ENCODE data around the gene GTF3C6. TPM values are rescaled to one million over a fixed set of nuclear protein-coding genes. Genes with fewer than 3 reads are reported as not detected.
"Not testable (repeated sequence)": the region's sequence is repeated elsewhere in the genome, so short reads cannot be mapped to it uniquely, and the experiment has no call there.

GTF3C6 gene
- total and polyA plus RNA-seq, 5 experiments from 2014 or later = 34.8 to 100 (median 93.4) TPM

DNA sequence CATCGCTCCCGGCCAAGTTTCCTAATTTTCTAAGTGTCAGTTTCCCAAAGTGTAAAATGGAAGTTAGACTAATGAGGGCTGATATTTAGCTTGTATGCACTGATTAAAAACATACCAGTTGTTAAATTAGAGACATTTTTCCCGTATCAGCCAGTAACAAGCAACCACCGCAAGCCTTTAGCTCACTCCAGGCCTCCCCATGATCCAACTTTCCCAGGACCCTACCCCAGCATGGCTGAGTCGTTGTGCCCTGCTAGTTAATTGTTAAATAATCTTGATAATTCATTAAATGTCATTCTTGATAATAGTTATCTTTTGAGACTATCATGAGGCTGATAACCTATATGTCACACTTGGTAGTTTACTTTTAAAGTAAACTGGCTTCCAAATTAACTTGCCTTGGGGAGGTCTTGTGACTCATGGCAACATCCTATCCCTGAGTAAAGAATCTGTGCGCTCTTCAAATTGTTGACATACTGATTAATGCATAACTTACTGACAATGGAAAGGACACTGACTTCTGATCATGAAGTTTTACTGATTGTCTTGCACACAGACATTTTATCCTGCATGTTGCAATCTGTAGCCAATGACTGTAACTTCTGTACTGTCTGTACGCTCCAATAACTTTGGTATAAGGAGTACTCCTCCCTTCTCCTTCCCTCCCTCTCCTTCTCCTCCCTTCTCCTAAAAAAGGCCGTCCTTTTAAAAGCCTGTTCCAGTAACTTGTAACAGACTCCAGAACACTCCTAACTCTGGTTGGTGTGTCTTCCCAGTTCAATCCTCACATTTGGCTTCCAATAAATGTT is 6.3 kb upstream of the GTF3C6 start:
- no peak for DNase-seq
- Mint-ChIP-seq H3K9me3 (no peaks in the 10 kb centered on the region), H3K4me1 (peaks cover 2 to 4% (median 3%) of the 10 kb centered on the region in 4 donors), H3K27me3 (peaks cover 0 to 6% (median 3%) of the 10 kb centered on the region in 5 donors), H3K4me3 (no peak overlapping the region), H3K27ac (no peak overlapping the region), H3K36me3 (no peaks in the 10 kb centered on the region)
- ATAC-seq = no peak
- POLR2A ChIA-PET = interaction anchor here (0.7 kb wide), 1 partner anchor 265 kb away, joined by 4 read pairs; no protein-coding TSS in a partner anchor

- ATAC-seq = no peak
- Mint-ChIP-seq H3K4me1 (peaks cover 8 to 16% (median 10%) of the 10 kb centered on the region in 4 donors), H3K4me3 (no peak overlapping the region), H3K9me3 (no peaks in the 10 kb centered on the region), H3K27ac (no peak overlapping the region), H3K36me3 (no peaks in the 10 kb centered on the region), H3K27me3 (peaks cover 0 to 6% (median 3%) of the 10 kb centered on the region in 5 donors)
- DNase-seq = no peak
- POLR2A ChIA-PET = no interaction called here
Observed at GRCh38 chr6:110953633-110954303, 4.7 kb upstream of the GTF3C6 start.

- H3K4me1 Mint-ChIP-seq = peaks cover 9 to 24% (median 20%) of the 10 kb centered on the region in 4 donors
- ATAC-seq (no peak), DNase-seq (no peak)
- H3K27ac Mint-ChIP-seq = peak overlapping the region in 9 of 10 donors; percentile 35 to 88 (median 57)
- H3K36me3 Mint-ChIP-seq = peaks cover 0 to 43% (median 23%) of the 10 kb centered on the region in 3 donors
- H3K4me3 Mint-ChIP-seq = peak overlapping the region in 9 of 10 donors; percentile 11 to 74 (median 53)
- POLR2A ChIA-PET = interaction anchor here (0.7 to 4.5 kb wide), 6 partner anchors 22 to 1270 kb away, joined by 3 to 87 read pairs (median 6); partner anchors contain the start of genes AMD1, CDK19 and RPF2
- no peaks in the 10 kb centered on the region for H3K9me3 Mint-ChIP-seq
- no peaks in the 10 kb centered on the region for H3K27me3 Mint-ChIP-seq
Observed at GRCh38 chr6:110960014-110960390, 1.5 kb downstream of the GTF3C6 start.

- not testable (repeated sequence) for DNase-seq, H3K9me3 Mint-ChIP-seq, H3K27me3 Mint-ChIP-seq, ATAC-seq, H3K27ac Mint-ChIP-seq, H3K4me3 Mint-ChIP-seq
- POLR2A ChIA-PET = interaction anchor here (1.0 kb wide), 1 partner anchor 17 kb away, joined by 3 read pairs; no protein-coding TSS in a partner anchor
- peaks cover 7 to 21% (median 16%) of the 10 kb centered on the region in 4 donors for H3K4me1 Mint-ChIP-seq
- H3K36me3 Mint-ChIP-seq = peaks cover 0 to 68% (median 25%) of the 10 kb centered on the region in 3 donors
Observed at GRCh38 chr6:110962636-110963035, 4.1 kb downstream of the GTF3C6 start.

DNA sequence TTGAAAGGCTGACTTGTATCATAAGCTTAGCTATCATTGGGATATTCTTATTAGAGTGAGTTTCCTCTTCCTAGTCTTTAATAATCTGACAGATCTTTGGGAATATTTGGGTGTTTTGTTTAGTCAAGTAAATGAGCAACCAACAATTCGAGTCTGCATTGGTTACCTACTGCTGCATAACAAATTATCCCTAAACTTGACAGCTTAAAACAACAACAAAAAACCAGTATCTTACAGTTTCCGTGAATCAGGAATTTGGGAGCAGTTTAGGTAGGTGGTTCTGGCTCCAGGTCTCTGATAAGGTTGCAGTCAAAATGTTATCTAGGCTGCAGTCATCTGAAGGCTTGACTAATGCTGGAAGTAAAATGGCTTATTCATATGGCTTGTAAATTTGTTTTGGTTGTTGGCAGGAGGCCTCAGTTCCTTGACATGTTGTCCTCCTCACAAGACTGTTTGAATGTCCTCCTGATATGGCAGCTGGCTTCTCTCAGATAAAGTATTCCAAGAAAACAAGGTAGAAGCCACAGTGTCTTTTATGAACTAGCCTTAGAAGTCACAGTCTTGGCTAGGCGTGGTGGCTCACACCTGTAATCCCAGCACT is 7.2 kb downstream of the GTF3C6 start:
- no peaks in the 10 kb centered on the region for H3K27me3 Mint-ChIP-seq
- H3K4me1 Mint-ChIP-seq = no peaks in the 10 kb centered on the region
- H3K4me3 Mint-ChIP-seq = no peak overlapping the region
- H3K9me3 Mint-ChIP-seq = no peaks in the 10 kb centered on the region
- peaks cover 0 to 75% (median 25%) of the 10 kb centered on the region in 3 donors for H3K36me3 Mint-ChIP-seq
- DNase-seq (no peak), ATAC-seq (no peak)
- H3K27ac Mint-ChIP-seq = peak overlapping the region in 1 of 10 donors; percentile 46
- POLR2A ChIA-PET = no interaction called here

DNA sequence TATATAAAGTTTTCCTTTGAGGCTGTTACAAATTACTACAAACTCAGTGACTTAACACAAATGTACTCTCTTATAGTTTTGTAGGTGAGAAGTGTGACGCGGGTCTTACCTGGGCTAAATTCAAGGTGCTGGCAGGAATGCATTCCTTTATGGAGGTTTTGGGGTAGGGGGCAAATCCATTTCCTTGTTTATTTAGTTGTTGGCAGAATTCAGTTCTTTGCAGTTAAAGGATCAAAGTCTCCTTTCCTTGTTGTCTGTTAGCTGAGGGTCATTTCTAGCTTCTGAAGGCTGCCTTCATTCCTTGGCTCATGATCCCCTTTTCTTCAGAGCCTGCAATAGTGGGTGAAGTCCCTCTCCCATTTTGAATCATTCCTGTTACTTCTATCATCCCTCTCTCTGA is 10.2 kb downstream of the GTF3C6 start:
- H3K4me1 Mint-ChIP-seq, DNase-seq, POLR2A ChIA-PET, ATAC-seq, H3K4me3 Mint-ChIP-seq, H3K9me3 Mint-ChIP-seq, H3K27me3 Mint-ChIP-seq: not testable (repeated sequence)
- peaks cover 0 to 47% (median 9%) of the 10 kb centered on the region in 3 donors for H3K36me3 Mint-ChIP-seq
- H3K27ac Mint-ChIP-seq = peak overlapping the region in 6 of 10 donors; percentile 4 to 80 (median 44)

DNA sequence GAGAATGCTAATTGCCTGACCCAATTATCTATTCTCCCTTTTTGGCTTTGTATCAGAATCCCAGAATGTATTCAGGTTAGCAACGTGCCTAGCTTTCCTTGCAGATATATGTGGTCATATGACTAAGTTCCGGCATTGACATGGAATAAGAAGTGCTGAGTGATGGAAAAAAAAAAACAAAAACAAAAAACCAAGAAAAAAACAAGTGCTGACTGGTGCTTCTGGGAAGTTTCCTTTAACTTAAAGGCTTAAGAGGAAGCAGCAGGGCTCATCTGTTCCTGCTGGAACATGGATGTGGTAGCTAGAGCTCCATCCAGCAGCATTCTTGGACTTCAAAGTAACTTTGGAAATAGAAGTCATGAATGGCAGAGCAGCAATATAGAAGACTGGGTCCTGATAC is 13.0 kb downstream of the GTF3C6 start:
- no peak for DNase-seq
- no peaks in the 10 kb centered on the region for H3K27me3 Mint-ChIP-seq
- ATAC-seq = no peak
- H3K27ac Mint-ChIP-seq = peak overlapping the region in 2 of 10 donors; percentile 24 to 33
- POLR2A ChIA-PET = no interaction called here
- H3K4me1 Mint-ChIP-seq = peaks cover 0 to 2% (median under 1%) of the 10 kb centered on the region in 4 donors
- no peaks in the 10 kb centered on the region for H3K9me3 Mint-ChIP-seq
- H3K4me3 Mint-ChIP-seq = no peak overlapping the region
- peaks cover 0 to 24% (median 9%) of the 10 kb centered on the region in 3 donors for H3K36me3 Mint-ChIP-seq

- Mint-ChIP-seq H3K36me3 (peaks cover 0 to 12% (median 5%) of the 10 kb centered on the region in 3 donors), H3K27me3 (no peaks in the 10 kb centered on the region), H3K4me1 (peaks cover 5 to 20% (median 16%) of the 10 kb centered on the region in 4 donors), H3K27ac (no peak overlapping the region), H3K9me3 (no peaks in the 10 kb centered on the region), H3K4me3 (no peak overlapping the region)
- ATAC-seq = no peak
- no peak for DNase-seq
- POLR2A ChIA-PET = interaction anchor here (0.6 to 1.3 kb wide), 2 partner anchors 12 to 18 kb away, joined by 3 to 4 read pairs; partner anchors contain the start of gene GTF3C6
Observed at GRCh38 chr6:110976575-110976974, 18.1 kb downstream of the GTF3C6 start.

- Mint-ChIP-seq H3K27ac (peak overlapping the region in 3 of 10 donors; percentile 8 to 22 (median 11)), H3K4me1 (peaks cover 17 to 40% (median 37%) of the 10 kb centered on the region in 4 donors), H3K27me3 (no peaks in the 10 kb centered on the region), H3K9me3 (no peaks in the 10 kb centered on the region), H3K4me3 (peak overlapping the region in 6 of 10 donors; percentile 5 to 98 (median 26)), H3K36me3 (peaks cover 3 to 12% (median 5%) of the 10 kb centered on the region in 3 donors)
- DNase-seq (no peak), ATAC-seq (no peak)
- POLR2A ChIA-PET = interaction anchor here (1.4 kb wide), 1 partner anchor 17 kb away, joined by 3 read pairs; no protein-coding TSS in a partner anchor
Observed at GRCh38 chr6:110979565-110980101, 21.1 kb downstream of the GTF3C6 start.

DNA sequence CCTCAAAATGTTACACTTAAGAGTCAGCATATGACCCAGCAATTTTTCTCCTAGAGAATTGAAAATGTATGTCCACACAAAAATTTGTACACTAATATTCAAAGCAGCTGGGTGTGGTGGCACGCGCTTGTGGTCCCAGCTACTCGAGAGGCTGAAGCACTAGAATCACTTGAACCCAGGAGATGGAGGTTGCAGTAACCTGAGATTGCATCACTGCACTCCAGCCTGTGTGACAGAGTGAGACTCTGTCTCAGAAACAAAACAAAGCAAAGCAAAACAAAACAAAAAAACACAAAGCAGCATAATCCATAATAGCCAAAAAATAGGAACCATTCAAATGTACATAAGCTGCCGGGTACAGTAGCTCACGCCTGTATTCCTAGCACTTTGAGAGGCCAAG is 21.7 kb downstream of the GTF3C6 start:
- Mint-ChIP-seq H3K36me3 (peaks cover 5 to 10% (median 8%) of the 10 kb centered on the region in 3 donors), H3K4me3 (peak overlapping the region; percentile 27 to 99 (median 94)), H3K4me1 (peaks cover 17 to 40% (median 38%) of the 10 kb centered on the region in 4 donors), H3K27me3 (no peaks in the 10 kb centered on the region), H3K9me3 (no peaks in the 10 kb centered on the region), H3K27ac (peak overlapping the region in 7 of 10 donors; percentile 50 to 100 (median 81))
- POLR2A ChIA-PET = interaction anchor here (0.7 to 1.4 kb wide), 3 partner anchors 17 to 165 kb away, joined by 3 to 5 read pairs (median 3); partner anchors contain the start of gene CDK19
- no peak for ATAC-seq
- no peak for DNase-seq

- Mint-ChIP-seq H3K4me3 (peak overlapping the region; percentile 93 to 99 (median 98)), H3K27me3 (no peaks in the 10 kb centered on the region), H3K4me1 (peaks cover 17 to 40% (median 39%) of the 10 kb centered on the region in 4 donors), H3K36me3 (peaks cover 5 to 12% (median 10%) of the 10 kb centered on the region in 3 donors), H3K27ac (peak overlapping the region; percentile 95 to 100 (median 99)), H3K9me3 (no peaks in the 10 kb centered on the region)
- DNase-seq (no peak), ATAC-seq (no peak)
- POLR2A ChIA-PET = interaction anchor here (0.7 to 1.4 kb wide), 3 partner anchors 18 to 165 kb away, joined by 3 to 5 read pairs (median 3); partner anchors contain the start of gene CDK19
Observed at GRCh38 chr6:110980648-110981047, 22.1 kb downstream of the GTF3C6 start.

DNA sequence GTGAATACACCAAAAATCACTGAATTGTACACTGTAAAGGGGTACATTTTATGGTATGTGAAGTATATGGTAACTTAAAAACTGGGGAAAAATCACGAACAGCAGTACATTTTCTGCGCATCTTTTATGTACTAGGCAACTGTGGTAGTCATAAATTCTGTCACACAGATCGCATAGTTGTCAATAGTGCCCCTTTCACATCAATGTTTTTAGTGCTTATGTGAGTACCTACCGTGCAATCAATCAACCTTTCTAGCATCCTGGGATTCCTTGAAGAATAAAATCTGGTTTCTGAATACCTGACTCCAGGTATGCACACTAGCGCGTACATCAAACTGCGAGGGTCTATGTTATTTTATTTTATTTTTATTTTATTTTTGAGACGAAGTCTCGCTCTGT is 22.7 kb downstream of the GTF3C6 start:
- DNase-seq = peak in 1 of 10 donors; percentile 32
- H3K27ac Mint-ChIP-seq = peak overlapping the region; percentile 95 to 100 (median 99)

More for the DNA sequence above, 22.7 kb downstream of the GTF3C6 start:
- no peaks in the 10 kb centered on the region for H3K9me3 Mint-ChIP-seq
- H3K27me3 Mint-ChIP-seq = no peaks in the 10 kb centered on the region
- peaks cover 10 to 17% (median 14%) of the 10 kb centered on the region in 3 donors for H3K36me3 Mint-ChIP-seq
- POLR2A ChIA-PET = interaction anchor here (0.7 to 2.8 kb wide), 7 partner anchors 18 to 1886 kb away, joined by 3 to 53 read pairs (median 4); partner anchors contain the start of genes AMD1, CDK19, CEP57L1 and FAM229B
- peaks cover 20 to 44% (median 43%) of the 10 kb centered on the region in 4 donors for H3K4me1 Mint-ChIP-seq
- ATAC-seq = no peak
- H3K4me3 Mint-ChIP-seq = peak overlapping the region; percentile 93 to 99 (median 98)

All from naive thymus-derived CD8-positive, alpha-beta T cell (primary cell).